Keratinocyte (primary cell): ENCODE results near the gene DDI1.

ENCODE experiments used
- CTCF ChIP-seq, 3 experiments: IDR thresholded peaks in 1 of 3; conservative IDR thresholded peaks in 1 of 3; optimal IDR thresholded peaks in 1 of 3; 2 replicates in 2 of 3; 3 replicates in 1 of 3; pipeline versions ENCODE3 to v1.5.1; 2011; ENCODE audit warnings: low read length in 3 of 3, mild to moderate bottlenecking in 3 of 3, moderate library complexity in 2 of 3, control low read depth in 1 of 3, inconsistent platforms in 1 of 3; ENCODE audit not compliant: insufficient read depth in 2 of 3; ENCODE audit errors: extremely low read depth in 1 of 3
- EZH2 ChIP-seq: IDR thresholded peaks from one replicate; pipeline ENCODE4 v1.6.1; 2012; ENCODE audit warnings: inconsistent platforms, mild to moderate bottlenecking, low read length, moderate library complexity

DNA sequence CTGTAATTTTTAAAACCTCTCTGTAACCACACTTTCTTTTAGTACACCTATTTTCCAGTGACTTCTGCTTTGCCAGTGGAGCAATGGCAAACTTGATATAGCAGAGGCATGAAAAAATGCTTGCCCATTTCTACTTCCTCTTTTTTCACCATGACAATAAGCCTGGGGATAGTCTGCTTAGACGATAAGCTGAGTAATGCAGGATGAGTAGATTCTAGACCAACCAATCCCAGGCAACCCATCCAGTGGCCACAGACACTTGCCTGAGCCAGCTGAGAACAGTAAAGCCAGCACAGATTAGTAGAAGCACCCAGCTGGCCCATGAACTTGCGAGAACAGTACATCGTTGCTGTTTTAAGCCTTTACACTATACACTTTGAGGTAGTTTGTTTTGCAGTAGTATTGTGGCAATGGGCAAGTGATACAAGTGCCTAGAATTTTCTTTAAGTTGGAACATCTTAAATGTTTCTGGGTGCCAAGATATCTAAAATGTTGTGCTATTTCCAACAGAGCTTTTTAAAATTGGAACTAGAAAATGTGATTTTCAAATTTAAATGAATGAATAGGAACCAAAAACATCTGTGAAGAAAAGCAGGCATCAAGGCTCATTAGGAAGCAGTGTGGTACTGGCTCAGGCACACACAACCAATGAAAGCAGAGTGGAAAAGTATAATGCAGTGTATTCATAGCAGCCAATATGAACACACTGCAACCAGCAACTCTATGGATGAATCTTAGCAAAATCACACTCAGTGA, 37.7 kb downstream of the DDI1 start:
- TF ChIP-seq CTCF (optimal IDR thresholded peaks at IDR 0.05 in 1 of 3, IDR thresholded peaks at IDR 0.05 in 1 of 3, conservative IDR thresholded peaks at IDR 0.05 in 1 of 3; ENCODE audit: extremely low read depth in 1 of 3, insufficient read depth in 2 of 3, low read length in 3 of 3) (no peak), EZH2 (no peak)
